ENCODE results near the gene HCFC1.

GRCh38 chrX:154019061-154019621 is 47.5 kb upstream of the HCFC1 start:
- TF ChIP-seq CTCF (IDR thresholded peaks at IDR 0.05) (no peak), POLR2A (IDR thresholded peaks at IDR 0.05) (no peak)

Measured in testis (tissue), 2 donors.